HCT116 (cell line): ENCODE measurements around the gene WDR62. TPM values are rescaled to one million over a fixed set of nuclear protein-coding genes. Genes with fewer than 3 reads are reported as not detected.

Source experiments
- ATAC-seq: fragments of 200-7000 bp; cut with Tn5 transposase; 2 replicates; pipeline ENCODE4 v1.9.1; 2020; ENCODE audit warnings: mild to moderate bottlenecking, moderate library complexity
- BruUV-seq: library from RNA; stranded (reverse); fragments of 400-500 nt; replicated peaks from 2 replicates; lab custom pipeline; 2021; lab: Mats Ljungman, UMichigan
- CTCF ChIA-PET: fragments of 300-600 bp; sonication (Branson Sonifier 250); formaldehyde crosslinking; loops from one replicate; lab custom pipeline; 2021; ENCODE audit warnings: antibody characterized with exemption; lab: Charles Lee
- POLR2A ChIA-PET: fragments of 300-600, 350-600 bp; sonication (Branson Sonifier 250); formaldehyde crosslinking; loops from one replicate; lab custom pipeline; 2021; ENCODE audit warnings: antibody characterized with exemption; lab: Charles Lee
- RAD21 ChIA-PET, 2 experiments: fragments of 300-600 bp; sonication (Branson Sonifier 250); formaldehyde crosslinking; loops; one replicate each; lab custom pipeline; 2023; ENCODE audit warnings: low total read pairs in 2 of 2; ENCODE audit not compliant: uncharacterized antibody in 2 of 2, unreplicated experiment in 2 of 2, low non-redundant PET in 1 of 2; lab: Charles Lee
- DNase-seq: peaks from one replicate; pipeline ENCODE4 v3.0.0-alpha.2; 2010; ENCODE audit warnings: low read depth, low spot score
- H2AFZ ChIP-seq: fragments of 200-600 bp; shearing (Covaris generic), sonication (generic); 2 replicates; pipeline ENCODE4 v1.6.1; 2017; ENCODE audit warnings: low read depth, mixed run types, mixed read lengths, antibody characterized with exemption, low read length; ENCODE audit not compliant: poor library complexity, severe bottlenecking
- H3K27ac ChIP-seq: 2 replicates; pipeline ENCODE4 v1.5.1; 2012; ENCODE audit warnings: low read depth, low read length
- H3K27me3 ChIP-seq: fragments of 200-600 bp; sonication (generic); 2 replicates; pipeline ENCODE4 v1.6.1; 2016; ENCODE audit warnings: mixed run types, low read length, mixed read lengths; ENCODE audit not compliant: insufficient read depth
- H3K36me3 ChIP-seq, 2 experiments: fragments of 200-500 bp in 1 of 2; fragments of 200-600 bp in 1 of 2; sonication (Bioruptor generic) in 1 of 2; sonication (generic) in 1 of 2; 2 replicates each; pipeline versions ENCODE4 v1.5.1 to v1.6.1; 2014 to 2016; ENCODE audit warnings: low read length in 2 of 2, inconsistent platforms in 1 of 2, mixed read lengths in 1 of 2, mixed run types in 1 of 2; ENCODE audit not compliant: insufficient read depth in 2 of 2, control insufficient read depth in 1 of 2
- H3K4me1 ChIP-seq, 2 experiments: fragments of 200-600 bp in 1 of 2; sonication (generic) in 1 of 2; 2 replicates each; pipeline versions ENCODE4 v1.5.1 to v1.6.1; 2012 to 2017; ENCODE audit warnings: low read length in 2 of 2, inconsistent platforms in 1 of 2, mild to moderate bottlenecking in 1 of 2, mixed read lengths in 1 of 2, mixed run types in 1 of 2, moderate library complexity in 1 of 2; ENCODE audit not compliant: insufficient read depth in 2 of 2, control insufficient read depth in 1 of 2
- H3K4me2 ChIP-seq: fragments of 200-600 bp; sonication (generic); 2 replicates; pipeline ENCODE4 v1.6.1; 2017; ENCODE audit warnings: mixed run types, low read length, mixed read lengths
- H3K4me3 ChIP-seq, 2 experiments: fragments of 200-600 bp in 1 of 2; sonication (generic) in 1 of 2; replicated peaks in 1 of 2; 2 replicates each; pipeline ENCODE4 v1.5.1; 2011 to 2016; ENCODE audit warnings: low read length in 2 of 2, control low read depth in 1 of 2, low read depth in 1 of 2, mild to moderate bottlenecking in 1 of 2, mixed read lengths in 1 of 2, mixed run types in 1 of 2
- H3K79me2 ChIP-seq: fragments of 200-600 bp; sonication (generic); 2 replicates; pipeline ENCODE4 v1.6.1; 2017; ENCODE audit warnings: mild to moderate bottlenecking, mixed run types, low read length, moderate library complexity, mixed read lengths; ENCODE audit not compliant: insufficient read depth
- H3K9ac ChIP-seq: fragments of 200-600 bp; sonication (generic); 2 replicates; pipeline ENCODE4 v1.6.1; 2016; ENCODE audit warnings: low read length, mixed read lengths
- H3K9me2 ChIP-seq: fragments of 200-600 bp; sonication (generic), shearing (Covaris generic); 2 replicates; pipeline ENCODE4 v1.6.1; 2017; ENCODE audit warnings: mixed run types, mild to moderate bottlenecking, moderate library complexity; ENCODE audit not compliant: insufficient read depth
- H3K9me3 ChIP-seq, 2 experiments: fragments of 200-500 bp in 1 of 2; fragments of 200-600 bp in 1 of 2; sonication (Bioruptor generic) in 1 of 2; sonication (generic) in 1 of 2; 2 replicates each; pipeline ENCODE4 v1.6.1; 2014 to 2017; ENCODE audit warnings: low read length in 2 of 2, mixed read lengths in 2 of 2, inconsistent platforms in 1 of 2, low read depth in 1 of 2, mild to moderate bottlenecking in 1 of 2, mixed run types in 1 of 2, moderate library complexity in 1 of 2; ENCODE audit not compliant: control insufficient read depth in 1 of 2, insufficient read depth in 1 of 2
- H4K20me1 ChIP-seq: fragments of 200-600 bp; sonication (generic), shearing (Covaris generic); 2 replicates; pipeline ENCODE4 v1.6.1; 2017; ENCODE audit warnings: mixed run types, mild to moderate bottlenecking, moderate library complexity; ENCODE audit not compliant: insufficient read depth
- JUND ChIP-seq: IDR thresholded peaks from 2 replicates; pipeline ENCODE4 v1.6.1; 2012
- POLR2A ChIP-seq: IDR thresholded peaks from 2 replicates; pipeline ENCODE4 v1.7.0; 2011; ENCODE audit warnings: borderline replicate concordance; ENCODE audit not compliant: insufficient read depth, insufficient read length; ENCODE audit errors: extremely low read depth
- SIN3A ChIP-seq: IDR thresholded peaks from 2 replicates; pipeline ENCODE4 v1.6.1; 2012; ENCODE audit warnings: low read depth
- ZFX ChIP-seq: fragments of 450-650 bp; IDR thresholded peaks from 2 replicates; pipeline ENCODE4 v1.6.1; 2017
- ZNF274 ChIP-seq: fragments of 200-500 bp; sonication (Bioruptor generic); IDR thresholded peaks from 2 replicates; pipeline ENCODE4 v1.6.1; 2014; ENCODE audit warnings: mild to moderate bottlenecking, low read depth, low read length, inconsistent platforms
- intact Hi-C: fragments of 100-400 bp; cut with micrococcal nuclease; formaldehyde crosslinking; loops from 2 replicates; pipeline ENCODE4 v1.10.0; 2022
- total RNA-seq: library from RNA; stranded (reverse); gene quantifications from one replicate; pipeline ENCODE4 v1.2.1, GENCODE V29; 2021; ENCODE audit not compliant: unreplicated experiment
- TF ChIP-seq, protein P1 (sequence below): IDR thresholded peaks from 2 replicates; pipeline ENCODE4 v1.6.1; 2012

The WDR62 gene
- total RNA-seq, 1 experiment from 2014 or later: 17.0 TPM

DNA sequence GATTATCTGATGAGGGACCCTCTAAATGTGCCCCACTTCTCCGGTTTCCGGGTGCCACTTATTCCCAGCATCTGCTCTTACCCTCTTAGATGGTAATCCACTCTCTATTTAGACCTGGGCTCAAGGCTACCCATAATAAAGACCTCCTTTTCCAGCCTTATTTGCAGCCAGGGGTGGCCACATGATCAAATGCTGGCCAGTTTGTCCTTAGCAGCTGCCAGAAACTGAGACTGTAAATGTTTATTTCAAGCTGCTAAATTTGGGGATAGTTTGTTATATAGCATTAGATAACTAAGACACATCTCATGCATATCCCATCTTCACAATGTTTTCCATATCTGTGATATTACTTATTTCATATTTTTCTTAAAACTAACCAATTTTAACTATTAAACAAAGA, 10.7 kb upstream of the WDR62 start:
- no peaks in the 10 kb centered on the region for H3K27me3 ChIP-seq
- H3K9me2 ChIP-seq: no peaks in the 10 kb centered on the region
- no TSS peak for BruUV-seq
- H3K9me3 ChIP-seq: no peaks in the 10 kb centered on the region
- H2AFZ ChIP-seq: no peak overlapping the region
- no peak overlapping the region for H3K27ac ChIP-seq
- no peak overlapping the region for H3K4me2 ChIP-seq
- no peak for DNase-seq
- H3K4me3 ChIP-seq: no peak overlapping the region
- ChIA-PET POLR2A (interaction anchor here (1.1 kb wide), 1 partner anchor 10 kb away, joined by 3 read pairs; the partner anchor contains the start of gene THAP8), CTCF (no interaction called here), RAD21 (no interaction called here)
- no peak overlapping the region for H3K9ac ChIP-seq
- H3K4me1 ChIP-seq: peaks cover 0 to 3% of the 10 kb centered on the region in 2 experiments; a peak in 2 of 4 replicates
- ATAC-seq: no peak
- H4K20me1 ChIP-seq: no peaks in the 10 kb centered on the region
- no peak for TF ChIP-seq ZNF274
- TF ChIP-seq, protein P1, sequence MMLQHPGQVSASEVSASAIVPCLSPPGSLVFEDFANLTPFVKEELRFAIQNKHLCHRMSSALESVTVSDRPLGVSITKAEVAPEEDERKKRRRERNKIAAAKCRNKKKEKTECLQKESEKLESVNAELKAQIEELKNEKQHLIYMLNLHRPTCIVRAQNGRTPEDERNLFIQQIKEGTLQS: no peak
- TF ChIP-seq SIN3A: no peak
- no peak for TF ChIP-seq ZFX
- no peak for TF ChIP-seq JUND
- no peaks in the 10 kb centered on the region for H3K36me3 ChIP-seq
- H3K79me2 ChIP-seq: no peaks in the 10 kb centered on the region
- intact Hi-C loops: no loop called here

DNA sequence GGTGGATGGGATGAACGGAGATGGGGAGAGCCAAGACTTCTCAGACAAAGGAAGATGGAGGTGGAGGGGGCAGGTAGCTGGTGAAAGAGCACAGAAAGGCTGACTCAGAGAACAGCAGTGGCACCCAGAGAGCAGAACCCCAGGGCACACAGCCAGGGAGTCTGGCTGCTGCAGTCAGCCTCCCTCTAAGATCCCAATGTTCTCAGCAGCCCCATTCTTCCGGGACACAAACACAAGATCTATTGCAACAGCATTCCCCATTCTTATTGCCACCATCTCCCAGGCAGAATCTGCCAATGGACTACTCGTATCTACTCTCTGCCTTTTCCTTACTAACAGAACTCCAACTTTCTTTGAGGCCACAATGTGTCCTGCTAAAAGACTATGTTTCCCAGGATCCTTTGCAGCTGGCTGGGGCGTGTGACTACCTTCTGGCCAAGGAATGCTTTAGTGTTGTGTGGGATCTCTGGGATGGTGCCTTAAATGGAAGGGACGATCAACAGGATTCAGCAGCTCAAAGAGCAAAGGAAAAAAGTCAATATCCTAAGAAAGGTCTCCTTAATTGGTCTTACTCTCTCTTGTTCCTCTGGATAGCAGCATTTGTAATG, 8.2 kb upstream of the WDR62 start:
- intact Hi-C loops: no loop called here
- ChIA-PET CTCF (no interaction called here), POLR2A (no interaction called here), RAD21 (no interaction called here)
- no peak overlapping the region for H3K4me2 ChIP-seq
- no peaks in the 10 kb centered on the region for H3K9me3 ChIP-seq
- H3K9me2 ChIP-seq: no peaks in the 10 kb centered on the region
- ATAC-seq (no peak), DNase-seq (no peak)
- peaks cover under 1 to 16% of the 10 kb centered on the region in 2 experiments; a peak in 3 of 4 replicates for H3K4me1 ChIP-seq
- no peaks in the 10 kb centered on the region for H3K79me2 ChIP-seq
- no peaks in the 10 kb centered on the region for H4K20me1 ChIP-seq
- no peaks in the 10 kb centered on the region for H3K36me3 ChIP-seq
- H3K4me3 ChIP-seq: no peak overlapping the region
- TF ChIP-seq POLR2A: no peak
- H3K27me3 ChIP-seq: no peaks in the 10 kb centered on the region
- no TSS peak for BruUV-seq
- H3K27ac ChIP-seq: no peak overlapping the region
- no peak overlapping the region for H2AFZ ChIP-seq
- no peak overlapping the region for H3K9ac ChIP-seq
